ENCODE data around the gene GRHL3.

GRHL3 gene

GRCh38 chr1:24344090-24344742 lies 25.1 kb downstream of the GRHL3 start:
- DNase-seq (ENCODE audit: low spot score): no peak

- no peak for DNase-seq (ENCODE audit: low spot score)
Observed at GRCh38 chr1:24345334-24345733, 26.2 kb downstream of the GRHL3 start.

GRCh38 chr1:24347159-24347934 lies 28.2 kb downstream of the GRHL3 start:
- no peak for DNase-seq (ENCODE audit: low spot score)

GRCh38 chr1:24348196-24348595 lies 29.0 kb downstream of the GRHL3 start:
- no peak for DNase-seq (ENCODE audit: low spot score)

GRCh38 chr1:24349891-24350290 lies 30.7 kb downstream of the GRHL3 start:
- DNase-seq (ENCODE audit: low spot score): no peak

GRCh38 chr1:24351247-24351646 lies 32.1 kb downstream of the GRHL3 start:
- no peak for DNase-seq (ENCODE audit: low spot score)

- peak; percentile 28 for DNase-seq (ENCODE audit: low spot score)
Observed at GRCh38 chr1:24351918-24352627, 32.9 kb downstream of the GRHL3 start.

- no peak for DNase-seq (ENCODE audit: low spot score)
Observed at GRCh38 chr1:24353292-24353891, 34.2 kb downstream of the GRHL3 start.

GRCh38 chr1:24355466-24355865 lies 36.3 kb downstream of the GRHL3 start:
- DNase-seq (ENCODE audit: low spot score): no peak

- DNase-seq (ENCODE audit: low spot score): no peak
Observed at GRCh38 chr1:24357038-24357437, 37.9 kb downstream of the GRHL3 start.

GRCh38 chr1:24360681-24361080 lies 41.5 kb downstream of the GRHL3 start:
- DNase-seq (ENCODE audit: low spot score): no peak

GRCh38 chr1:24361811-24362210 lies 42.7 kb downstream of the GRHL3 start:
- DNase-seq (ENCODE audit: low spot score): no peak

GRCh38 chr1:24362396-24362795 lies 43.2 kb downstream of the GRHL3 start:
- no peak for DNase-seq (ENCODE audit: low spot score)

- DNase-seq (ENCODE audit: low spot score): peak; percentile 86
Observed at GRCh38 chr1:24362982-24363614, 43.9 kb downstream of the GRHL3 start.

GRCh38 chr1:24363994-24364393 lies 44.8 kb downstream of the GRHL3 start:
- no peak for DNase-seq (ENCODE audit: low spot score)

- no peak for DNase-seq (ENCODE audit: low spot score)
Observed at GRCh38 chr1:24364605-24364974, 45.4 kb downstream of the GRHL3 start.

GRCh38 chr1:24364975-24365678 lies 46.0 kb downstream of the GRHL3 start:
- peak; percentile 85 for DNase-seq (ENCODE audit: low spot score)

- no peak for DNase-seq (ENCODE audit: low spot score)
Observed at GRCh38 chr1:24366707-24367106, 47.5 kb downstream of the GRHL3 start.

GRCh38 chr1:24369199-24369598 lies 50.0 kb downstream of the GRHL3 start:
- DNase-seq (ENCODE audit: low spot score): peak; percentile 24

GRCh38 chr1:24369801-24370200 lies 50.6 kb downstream of the GRHL3 start:
- no peak for DNase-seq (ENCODE audit: low spot score)

- no peak for DNase-seq (ENCODE audit: low spot score)
Observed at GRCh38 chr1:24373044-24373443, 53.9 kb downstream of the GRHL3 start.

- no peak for DNase-seq (ENCODE audit: low spot score)
Observed at GRCh38 chr1:24373710-24374109, 54.6 kb downstream of the GRHL3 start.
